HCT116 (cell line): ENCODE measurements around the gene ATP8B4.

Experiments used
- POLR2A ChIP-seq: IDR thresholded peaks from 2 replicates; pipeline ENCODE4 v1.7.0; 2011; ENCODE audit warnings: borderline replicate concordance; ENCODE audit not compliant: insufficient read depth, insufficient read length; ENCODE audit errors: extremely low read depth
- POLR2AphosphoS5 ChIP-seq: IDR thresholded peaks from 2 replicates; pipeline ENCODE4 v1.6.1; 2011; ENCODE audit warnings: mild to moderate bottlenecking, low read depth, low read length, moderate library complexity
- RAD21 ChIP-seq: IDR thresholded peaks from 2 replicates; pipeline ENCODE4 v1.6.1; 2012; ENCODE audit warnings: low read depth, mild to moderate bottlenecking
- YY1 ChIP-seq: IDR thresholded peaks from 2 replicates; pipeline ENCODE4 v1.6.1; 2011; ENCODE audit warnings: low read length, low read depth, moderate library complexity, mild to moderate bottlenecking; ENCODE audit not compliant: insufficient replicate concordance; ENCODE audit errors: extremely low read depth
- TF ChIP-seq, protein P1 (sequence below), 3 experiments: fragments of 200-600 bp in 1 of 3; sonication (generic) in 1 of 3; IDR thresholded peaks in 2 of 3; conservative IDR thresholded peaks in 1 of 3; 2 replicates each; pipeline ENCODE4 v1.5.1; 2012 to 2017; ENCODE audit warnings: low read depth in 2 of 3, low read length in 2 of 3, antibody characterized with exemption in 1 of 3, borderline replicate concordance in 1 of 3, control low read depth in 1 of 3, mild to moderate bottlenecking in 1 of 3, mixed read lengths in 1 of 3, mixed run types in 1 of 3, moderate library complexity in 1 of 3; ENCODE audit not compliant: insufficient read depth in 1 of 3

GRCh38 chr15:49898575-49899283, 220.3 kb downstream of the ATP8B4 start:
- TF ChIP-seq, protein P1, sequence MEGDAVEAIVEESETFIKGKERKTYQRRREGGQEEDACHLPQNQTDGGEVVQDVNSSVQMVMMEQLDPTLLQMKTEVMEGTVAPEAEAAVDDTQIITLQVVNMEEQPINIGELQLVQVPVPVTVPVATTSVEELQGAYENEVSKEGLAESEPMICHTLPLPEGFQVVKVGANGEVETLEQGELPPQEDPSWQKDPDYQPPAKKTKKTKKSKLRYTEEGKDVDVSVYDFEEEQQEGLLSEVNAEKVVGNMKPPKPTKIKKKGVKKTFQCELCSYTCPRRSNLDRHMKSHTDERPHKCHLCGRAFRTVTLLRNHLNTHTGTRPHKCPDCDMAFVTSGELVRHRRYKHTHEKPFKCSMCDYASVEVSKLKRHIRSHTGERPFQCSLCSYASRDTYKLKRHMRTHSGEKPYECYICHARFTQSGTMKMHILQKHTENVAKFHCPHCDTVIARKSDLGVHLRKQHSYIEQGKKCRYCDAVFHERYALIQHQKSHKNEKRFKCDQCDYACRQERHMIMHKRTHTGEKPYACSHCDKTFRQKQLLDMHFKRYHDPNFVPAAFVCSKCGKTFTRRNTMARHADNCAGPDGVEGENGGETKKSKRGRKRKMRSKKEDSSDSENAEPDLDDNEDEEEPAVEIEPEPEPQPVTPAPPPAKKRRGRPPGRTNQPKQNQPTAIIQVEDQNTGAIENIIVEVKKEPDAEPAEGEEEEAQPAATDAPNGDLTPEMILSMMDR (IDR thresholded peaks at IDR 0.05 in 2 of 3, conservative IDR thresholded peaks at IDR 0.05 in 1 of 3; ENCODE audit: borderline replicate concordance in 1 of 3, insufficient read depth in 1 of 3, low read depth in 2 of 3, low read length in 2 of 3), result no peak
- TF ChIP-seq YY1 (no peak), POLR2A (no peak), RAD21 (no peak), POLR2AphosphoS5 (no peak)
